Activated T-helper 2 cell treated with anti-CD3 and anti-CD28 coated beads, Interferon-gamma antibody, Interleukin-2, Interleukin-4, amounts not matched to agents 10 μg/mL and 5 μg/mL and 100 μg/mL, durations not matched to agents 14 hours and 24 hours and 36 hours (primary cell): ENCODE results near the gene GATA6. TPM values are rescaled to one million over a fixed set of nuclear protein-coding genes. Genes with fewer than 3 reads are reported as not detected.
"Not testable (repeated sequence)": the region's sequence is repeated elsewhere in the genome, so short reads cannot be mapped to it uniquely, and the experiment has no call there.

Experiments
- DNase-seq: peaks from one replicate; pipeline ENCODE4 v3.0.0; 2021; ENCODE audit warnings: low spot score
- H3K27ac Mint-ChIP-seq: one replicate; pipeline ENCODE4 v1.8.0; 2021; ENCODE audit warnings: mixed read lengths
- H3K27me3 Mint-ChIP-seq: one replicate; pipeline ENCODE4 v1.8.0; 2021; ENCODE audit warnings: low read depth, mixed read lengths
- H3K36me3 Mint-ChIP-seq: one replicate; pipeline ENCODE4 v1.8.0; 2021; ENCODE audit warnings: low read depth, mixed read lengths
- H3K4me1 Mint-ChIP-seq: one replicate; pipeline ENCODE4 v1.8.0; 2021; ENCODE audit warnings: low read depth, mixed read lengths
- H3K4me3 Mint-ChIP-seq: one replicate; pipeline ENCODE4 v1.8.0; 2021; ENCODE audit warnings: low read depth, mild to moderate bottlenecking, moderate library complexity, mixed read lengths
- H3K9me3 Mint-ChIP-seq: one replicate; pipeline ENCODE4 v1.8.0; 2021; ENCODE audit warnings: mixed read lengths
- intact Hi-C: fragments of 100-400 bp; cut with micrococcal nuclease; formaldehyde crosslinking; loops from one replicate; pipeline ENCODE4 v1.15.1; 2023
- total RNA-seq: library from RNA; stranded (reverse); gene quantifications from 2 replicates; pipeline ENCODE4 v1.2.3, GENCODE V29; 2022

Gene GATA6
- total RNA-seq, 1 donor from 2014 or later, result not detected

DNA sequence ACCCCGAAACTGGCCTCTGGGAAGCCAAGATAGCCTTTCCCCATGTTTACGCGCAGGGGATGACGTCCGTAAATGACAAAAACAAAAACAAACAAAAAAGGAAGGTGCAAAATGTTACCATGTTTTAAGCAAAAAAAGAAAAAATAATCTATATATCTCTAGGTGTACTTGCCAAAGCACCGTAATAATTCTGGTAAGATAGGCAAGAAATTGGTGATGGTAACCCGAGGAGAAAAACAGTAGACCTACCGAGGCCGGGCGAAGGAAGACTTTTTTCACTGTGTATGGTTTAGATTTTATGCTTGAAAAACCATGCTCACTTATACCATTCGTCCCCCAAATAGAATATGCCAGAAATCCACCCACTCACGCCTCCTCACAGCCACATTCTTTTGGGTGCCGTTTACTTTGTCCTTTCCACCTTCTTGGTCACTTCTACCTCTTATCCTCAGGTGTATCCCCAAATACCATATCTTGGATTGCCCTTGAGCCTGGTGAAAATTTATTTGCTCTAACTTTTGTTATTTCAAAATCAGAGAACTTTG is 8.0 kb downstream of the GATA6 start:
- Mint-ChIP-seq H3K9me3 (no peaks in the 10 kb centered on the region), H3K4me1 (no peaks in the 10 kb centered on the region), H3K27ac (no peak overlapping the region), H3K27me3 (peaks cover 54% of the 10 kb centered on the region), H3K4me3 (no peak overlapping the region), H3K36me3 (no peaks in the 10 kb centered on the region)
- no peak for DNase-seq
- intact Hi-C loops, result loop anchor here (10.0 kb wide), 2 partner anchors 57 to 933 kb away; partner anchors contain the start of gene GREB1L

DNA sequence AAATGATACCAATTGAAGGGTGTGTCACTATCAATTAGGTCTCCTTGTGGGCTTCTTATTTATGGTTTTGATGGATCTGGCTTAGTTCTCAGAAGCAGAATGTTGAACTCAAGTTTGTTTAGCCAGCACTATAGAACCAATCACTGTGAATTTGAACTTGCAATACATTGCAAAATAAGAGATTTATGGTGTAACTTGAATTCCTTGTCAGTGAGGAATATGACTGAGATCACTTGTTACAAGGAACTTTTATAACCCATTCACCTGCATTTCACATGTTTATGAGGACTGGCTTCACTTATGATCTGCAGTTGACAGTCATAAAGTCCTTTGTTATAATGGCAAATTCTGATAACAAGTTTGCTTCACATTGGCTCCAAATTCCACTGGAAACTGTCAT is 9.8 kb downstream of the GATA6 start:
- DNase-seq, result no peak
- H3K4me1 Mint-ChIP-seq, result no peaks in the 10 kb centered on the region
- H3K27me3 Mint-ChIP-seq, result peaks cover 36% of the 10 kb centered on the region
- intact Hi-C loops, result loop anchor here (10.0 kb wide), 2 partner anchors 56 to 934 kb away; partner anchors contain the start of gene GREB1L
- no peaks in the 10 kb centered on the region for H3K36me3 Mint-ChIP-seq
- no peak overlapping the region for H3K4me3 Mint-ChIP-seq
- H3K27ac Mint-ChIP-seq, result no peak overlapping the region
- no peaks in the 10 kb centered on the region for H3K9me3 Mint-ChIP-seq

- peaks cover 32% of the 10 kb centered on the region for H3K27me3 Mint-ChIP-seq
- H3K36me3 Mint-ChIP-seq, result no peaks in the 10 kb centered on the region
- H3K9me3 Mint-ChIP-seq, result no peaks in the 10 kb centered on the region
- intact Hi-C loops, result loop anchor here (10.0 kb wide), 2 partner anchors 55 to 935 kb away; partner anchors contain the start of gene GREB1L
- no peak overlapping the region for H3K4me3 Mint-ChIP-seq
- DNase-seq, result no peak
- H3K4me1 Mint-ChIP-seq, result no peaks in the 10 kb centered on the region
- no peak overlapping the region for H3K27ac Mint-ChIP-seq
These were observed 10.2 kb downstream of the GATA6 start for GRCh38 chr18:22179631-22180030.

DNA sequence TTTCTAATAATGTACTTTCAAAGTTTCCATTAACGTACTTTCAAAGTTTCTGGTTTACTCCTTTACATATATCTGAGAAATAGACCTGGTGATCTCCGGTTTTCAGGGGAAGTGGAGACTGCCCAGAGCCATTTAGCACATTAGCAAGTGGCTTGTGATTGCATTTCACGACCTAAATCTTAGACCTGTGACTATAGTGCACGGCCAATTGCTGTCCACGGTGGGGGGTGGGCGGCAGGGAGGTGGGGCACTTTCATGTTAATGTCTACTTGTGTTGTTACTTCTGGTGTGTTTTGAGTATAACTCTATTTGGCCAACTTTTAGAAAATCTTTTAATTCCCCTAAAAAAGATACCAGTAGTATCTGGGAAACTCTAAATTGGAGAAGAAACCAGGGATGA is 11.3 kb downstream of the GATA6 start:
- H3K4me3 Mint-ChIP-seq, result no peak overlapping the region
- DNase-seq, result no peak
- no peaks in the 10 kb centered on the region for H3K36me3 Mint-ChIP-seq
- H3K27me3 Mint-ChIP-seq, result peaks cover 22% of the 10 kb centered on the region
- no peak overlapping the region for H3K27ac Mint-ChIP-seq
- no peaks in the 10 kb centered on the region for H3K9me3 Mint-ChIP-seq
- intact Hi-C loops, result no loop called here
- no peaks in the 10 kb centered on the region for H3K4me1 Mint-ChIP-seq

DNA sequence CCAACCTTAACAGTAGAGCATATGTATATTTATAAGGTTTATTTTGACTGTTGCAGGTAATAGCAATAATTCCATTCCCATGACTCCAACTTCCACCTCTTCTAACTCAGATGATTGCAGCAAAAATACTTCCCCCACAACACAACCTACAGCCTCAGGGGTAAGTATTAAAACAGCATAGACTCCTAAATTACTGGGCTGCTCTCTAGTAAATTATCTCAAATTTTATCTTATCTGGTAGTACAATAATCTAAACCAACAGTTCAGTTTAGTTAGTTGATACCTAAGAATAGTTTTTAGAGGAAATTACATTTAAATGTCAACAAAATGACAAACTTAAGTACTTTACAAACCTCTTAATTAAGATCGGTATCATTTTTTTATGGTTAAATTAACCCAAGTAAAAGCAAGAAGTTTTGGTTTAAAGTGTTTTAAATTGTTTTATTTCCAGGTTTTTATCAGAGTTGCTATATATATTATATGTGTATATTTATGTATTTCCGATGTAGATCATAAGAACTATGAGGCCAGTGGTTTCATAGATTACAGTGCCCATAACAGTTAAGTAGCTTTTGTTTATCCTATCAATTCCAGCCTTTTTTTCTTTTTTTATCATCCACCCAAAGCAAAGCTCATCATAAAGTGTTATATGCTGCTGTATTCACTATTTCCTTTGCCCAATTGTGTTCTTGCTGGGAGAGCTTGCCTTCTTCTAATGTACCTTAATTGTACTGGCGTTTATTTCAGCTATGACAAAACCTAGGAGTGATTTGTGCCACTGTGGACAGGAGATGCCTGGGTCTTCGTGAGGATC is 13.7 kb downstream of the GATA6 start:
- Mint-ChIP-seq H3K27me3 (peaks cover 8% of the 10 kb centered on the region), H3K36me3 (no peaks in the 10 kb centered on the region), H3K4me3 (no peak overlapping the region), H3K4me1 (no peaks in the 10 kb centered on the region), H3K27ac (no peak overlapping the region), H3K9me3 (no peaks in the 10 kb centered on the region)
- no peak for DNase-seq
- intact Hi-C loops, result no loop called here

- Mint-ChIP-seq H3K4me3 (no peak overlapping the region), H3K9me3 (no peaks in the 10 kb centered on the region), H3K4me1 (no peaks in the 10 kb centered on the region), H3K36me3 (no peaks in the 10 kb centered on the region), H3K27me3 (peaks cover 9% of the 10 kb centered on the region), H3K27ac (no peak overlapping the region)
- intact Hi-C loops, result no loop called here
- DNase-seq, result no peak
These were observed 14.3 kb downstream of the GATA6 start for GRCh38 chr18:22183698-22184170.

DNA sequence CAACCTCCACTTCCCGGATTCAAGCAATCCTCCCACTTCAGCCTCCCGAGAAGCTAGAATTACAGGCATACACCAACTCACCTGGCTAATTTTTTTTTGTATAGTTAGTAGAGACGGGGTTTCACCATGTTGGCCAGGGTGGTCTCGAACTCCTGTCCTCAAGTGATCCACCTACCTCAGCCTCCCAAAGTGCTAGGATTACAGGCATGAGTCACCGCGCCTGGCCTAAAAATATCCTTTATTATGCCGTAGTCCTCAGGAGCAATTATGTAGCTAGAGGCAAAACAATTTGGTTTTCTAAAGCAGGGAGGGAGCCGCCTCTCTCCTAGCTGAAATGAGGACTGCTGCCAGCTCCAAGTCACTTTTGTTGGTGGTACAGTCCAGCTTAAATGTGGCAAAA is 15.2 kb downstream of the GATA6 start:
- H3K36me3 Mint-ChIP-seq, H3K27me3 Mint-ChIP-seq, DNase-seq, H3K4me3 Mint-ChIP-seq, H3K9me3 Mint-ChIP-seq, H3K27ac Mint-ChIP-seq, H3K4me1 Mint-ChIP-seq, intact Hi-C loops: not testable (repeated sequence)

DNA sequence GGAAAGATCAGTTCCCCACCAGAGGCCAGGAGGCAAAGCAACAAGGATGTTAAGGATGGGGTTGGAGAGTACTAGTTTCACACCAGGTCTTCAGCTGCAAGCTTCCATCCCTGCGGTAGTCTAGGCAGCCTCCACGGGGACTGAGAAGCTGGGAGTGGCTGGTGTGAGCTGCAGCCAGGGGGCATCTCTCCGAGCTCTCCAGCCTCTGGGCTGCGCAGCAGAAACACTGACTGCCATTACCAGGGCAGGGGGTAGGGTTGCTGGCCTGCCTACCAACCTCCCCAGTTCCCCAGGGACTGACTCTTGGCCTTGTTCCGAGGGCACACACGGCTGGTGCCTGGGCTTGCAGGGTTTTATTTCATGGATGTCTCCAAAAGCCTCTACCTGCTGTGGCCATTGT is 15.9 kb downstream of the GATA6 start:
- no peak overlapping the region for H3K27ac Mint-ChIP-seq
- no peaks in the 10 kb centered on the region for H3K4me1 Mint-ChIP-seq
- peaks cover 3% of the 10 kb centered on the region for H3K27me3 Mint-ChIP-seq
- no peaks in the 10 kb centered on the region for H3K9me3 Mint-ChIP-seq
- no peaks in the 10 kb centered on the region for H3K36me3 Mint-ChIP-seq
- DNase-seq, result no peak
- H3K4me3 Mint-ChIP-seq, result no peak overlapping the region
- intact Hi-C loops, result no loop called here

GRCh38 chr18:22185771-22186386 is 16.5 kb downstream of the GATA6 start:
- no peaks in the 10 kb centered on the region for H3K9me3 Mint-ChIP-seq

GRCh38 chr18:22186484-22186971 is 17.1 kb downstream of the GATA6 start:
- intact Hi-C loops, result no loop called here
- H3K4me1 Mint-ChIP-seq, result no peaks in the 10 kb centered on the region
- no peak overlapping the region for H3K27ac Mint-ChIP-seq
- no peak for DNase-seq
- H3K4me3 Mint-ChIP-seq, result no peak overlapping the region
- no peaks in the 10 kb centered on the region for H3K36me3 Mint-ChIP-seq
- no peaks in the 10 kb centered on the region for H3K9me3 Mint-ChIP-seq
- H3K27me3 Mint-ChIP-seq, result peaks cover 7% of the 10 kb centered on the region

More at GRCh38 chr18:22185771-22186386, 16.5 kb downstream of the GATA6 start:
- H3K27me3 Mint-ChIP-seq, result peaks cover 6% of the 10 kb centered on the region
- H3K27ac Mint-ChIP-seq, result no peak overlapping the region
- no peaks in the 10 kb centered on the region for H3K36me3 Mint-ChIP-seq
- H3K4me1 Mint-ChIP-seq, result no peaks in the 10 kb centered on the region
- no peak overlapping the region for H3K4me3 Mint-ChIP-seq
- intact Hi-C loops, result no loop called here
- no peak for DNase-seq

- H3K27me3 Mint-ChIP-seq, result peaks cover 8% of the 10 kb centered on the region
- no peaks in the 10 kb centered on the region for H3K4me1 Mint-ChIP-seq
- H3K9me3 Mint-ChIP-seq, result no peaks in the 10 kb centered on the region
- H3K27ac Mint-ChIP-seq, result no peak overlapping the region
- no peaks in the 10 kb centered on the region for H3K36me3 Mint-ChIP-seq
- intact Hi-C loops, result no loop called here
- H3K4me3 Mint-ChIP-seq, result no peak overlapping the region
- no peak for DNase-seq
These were observed 19.3 kb downstream of the GATA6 start for GRCh38 chr18:22188559-22189267.

GRCh38 chr18:22189449-22190166 is 20.2 kb downstream of the GATA6 start:
- H3K27ac Mint-ChIP-seq, result no peak overlapping the region
- H3K27me3 Mint-ChIP-seq, result peaks cover 8% of the 10 kb centered on the region
- no peak for DNase-seq
- H3K9me3 Mint-ChIP-seq, result no peaks in the 10 kb centered on the region
- no peak overlapping the region for H3K4me3 Mint-ChIP-seq
- H3K36me3 Mint-ChIP-seq, result no peaks in the 10 kb centered on the region
- H3K4me1 Mint-ChIP-seq, result no peaks in the 10 kb centered on the region
- intact Hi-C loops, result no loop called here
